ENCODE results near the gene COL11A2. TPM values are rescaled to one million over a fixed set of nuclear protein-coding genes. Genes with fewer than 3 reads are reported as not detected.

The COL11A2 gene
- total and polyA plus RNA-seq, 7 donors = 0.16 to 1.4 (median 0.50) TPM; not detected in 3

DNA sequence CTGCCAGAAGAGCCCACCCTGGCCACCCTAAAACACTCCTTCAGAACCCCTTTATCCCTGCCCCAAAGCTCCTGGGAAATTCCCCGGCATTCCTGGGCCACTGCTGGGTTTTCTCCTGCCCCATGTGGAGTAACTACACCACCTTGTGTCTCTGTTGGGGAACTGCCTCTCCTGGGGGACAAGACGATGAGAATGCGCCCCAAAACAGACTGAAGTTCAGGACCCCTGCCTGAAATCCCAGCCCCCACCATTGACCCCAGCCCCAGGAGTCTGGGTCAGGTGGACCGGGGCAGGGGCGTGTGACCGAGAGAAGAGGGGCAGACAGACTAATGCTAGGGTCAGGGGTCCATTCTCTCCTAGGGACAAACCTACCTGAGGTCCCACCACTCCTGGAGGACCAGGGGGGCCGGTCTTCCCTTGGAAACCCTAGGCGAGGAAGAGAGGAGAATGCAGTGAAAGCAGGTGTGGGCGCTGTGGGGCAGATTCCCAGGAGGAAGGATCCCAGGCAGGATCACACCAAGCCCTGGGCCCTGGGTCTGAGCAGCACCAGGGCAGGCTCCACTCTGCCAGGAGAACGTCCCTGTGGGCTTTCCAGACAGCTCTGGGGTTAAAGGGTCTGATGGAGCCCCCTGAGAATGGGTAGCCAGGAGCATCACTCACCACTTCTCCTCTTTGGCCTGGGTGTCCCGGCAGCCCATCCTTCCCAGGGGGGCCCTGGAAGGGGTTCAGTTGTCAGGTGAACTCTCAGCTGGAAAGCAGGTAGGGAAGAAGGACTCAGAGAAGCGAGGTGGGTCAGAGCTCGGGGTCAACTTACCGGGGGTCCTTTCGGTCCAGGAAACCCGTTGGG, 19.4 kb downstream of the COL11A2 start:
- WGBS, 2 donors = 30 to 60% methylated on average over 16 of the region's 16 CpGs
- DNase-seq = no peak
- intact Hi-C loops (cut with DNase I) = no loop called here
- Histone ChIP-seq H3K27me3 (no peaks in the 10 kb centered on the region), H3K4me3 (no peak overlapping the region), H3K36me3 (no peaks in the 10 kb centered on the region), H3K4me1 (no peaks in the 10 kb centered on the region), H3K27ac (no peak overlapping the region), H3K9me3 (no peaks in the 10 kb centered on the region)
- TF ChIP-seq EP300 (IDR thresholded peaks at IDR 0.05) = no peak
- TF ChIP-seq, protein P1, sequence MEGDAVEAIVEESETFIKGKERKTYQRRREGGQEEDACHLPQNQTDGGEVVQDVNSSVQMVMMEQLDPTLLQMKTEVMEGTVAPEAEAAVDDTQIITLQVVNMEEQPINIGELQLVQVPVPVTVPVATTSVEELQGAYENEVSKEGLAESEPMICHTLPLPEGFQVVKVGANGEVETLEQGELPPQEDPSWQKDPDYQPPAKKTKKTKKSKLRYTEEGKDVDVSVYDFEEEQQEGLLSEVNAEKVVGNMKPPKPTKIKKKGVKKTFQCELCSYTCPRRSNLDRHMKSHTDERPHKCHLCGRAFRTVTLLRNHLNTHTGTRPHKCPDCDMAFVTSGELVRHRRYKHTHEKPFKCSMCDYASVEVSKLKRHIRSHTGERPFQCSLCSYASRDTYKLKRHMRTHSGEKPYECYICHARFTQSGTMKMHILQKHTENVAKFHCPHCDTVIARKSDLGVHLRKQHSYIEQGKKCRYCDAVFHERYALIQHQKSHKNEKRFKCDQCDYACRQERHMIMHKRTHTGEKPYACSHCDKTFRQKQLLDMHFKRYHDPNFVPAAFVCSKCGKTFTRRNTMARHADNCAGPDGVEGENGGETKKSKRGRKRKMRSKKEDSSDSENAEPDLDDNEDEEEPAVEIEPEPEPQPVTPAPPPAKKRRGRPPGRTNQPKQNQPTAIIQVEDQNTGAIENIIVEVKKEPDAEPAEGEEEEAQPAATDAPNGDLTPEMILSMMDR (IDR thresholded peaks at IDR 0.05) = peak; percentile 11 to 54 (median 33)
- no peak for TF ChIP-seq POLR2A (IDR thresholded peaks at IDR 0.05)
- TF ChIP-seq POLR2AphosphoS5 (IDR thresholded peaks at IDR 0.05) = no peak

DNA sequence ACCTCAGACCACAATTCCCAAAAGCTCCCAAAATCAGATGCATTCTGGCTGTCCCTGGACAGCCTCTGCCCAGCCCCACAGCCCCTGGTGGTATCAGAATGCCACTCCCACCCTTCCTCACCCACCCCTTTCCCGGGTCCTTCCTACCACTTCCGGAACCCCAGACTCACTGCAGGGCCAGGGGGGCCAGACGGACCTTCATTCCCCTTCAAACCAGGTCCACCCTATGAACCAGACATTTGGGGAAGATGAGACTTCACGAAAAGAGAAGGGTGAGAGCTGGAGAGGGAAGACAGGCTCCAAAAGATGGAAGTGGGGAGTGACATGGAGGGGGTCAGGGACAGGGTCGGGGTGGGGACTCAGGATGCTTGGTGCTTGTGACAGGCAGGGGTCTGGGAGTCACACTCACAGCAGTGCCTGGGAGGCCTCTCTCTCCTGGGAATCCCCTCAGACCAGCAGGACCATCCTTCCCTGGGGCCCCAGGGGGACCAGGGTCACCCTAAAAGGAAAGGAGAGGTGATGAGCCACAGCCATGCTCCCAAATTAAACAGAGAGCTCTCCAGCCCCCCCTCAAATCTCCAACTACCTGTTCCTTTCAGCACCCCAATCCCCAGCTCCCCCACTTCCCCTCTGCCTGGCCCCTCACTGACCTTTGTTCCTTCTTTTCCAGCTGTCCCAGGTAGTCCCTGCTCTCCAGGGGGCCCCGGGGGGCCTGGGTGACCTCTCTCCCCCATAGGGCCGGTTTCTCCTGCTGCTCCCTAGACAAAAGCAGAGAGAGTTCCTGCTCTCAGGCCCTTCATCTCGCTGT, 20.2 kb downstream of the COL11A2 start:
- H3K27me3 ChIP-seq = no peaks in the 10 kb centered on the region
- WGBS, 2 donors = 47 to 74% methylated on average over 8 of the region's 8 CpGs
- no peaks in the 10 kb centered on the region for H3K4me1 ChIP-seq
- H3K4me3 ChIP-seq = no peak overlapping the region
- DNase-seq = no peak
- H3K27ac ChIP-seq = no peak overlapping the region
- no peak for TF ChIP-seq POLR2AphosphoS5 (IDR thresholded peaks at IDR 0.05)
- TF ChIP-seq, protein P1 (IDR thresholded peaks at IDR 0.05) = no peak
- no peak for TF ChIP-seq POLR2A (IDR thresholded peaks at IDR 0.05)
- TF ChIP-seq EP300 (IDR thresholded peaks at IDR 0.05) = no peak
- intact Hi-C loops (cut with DNase I) = no loop called here
- H3K36me3 ChIP-seq = no peaks in the 10 kb centered on the region
- no peaks in the 10 kb centered on the region for H3K9me3 ChIP-seq

DNA sequence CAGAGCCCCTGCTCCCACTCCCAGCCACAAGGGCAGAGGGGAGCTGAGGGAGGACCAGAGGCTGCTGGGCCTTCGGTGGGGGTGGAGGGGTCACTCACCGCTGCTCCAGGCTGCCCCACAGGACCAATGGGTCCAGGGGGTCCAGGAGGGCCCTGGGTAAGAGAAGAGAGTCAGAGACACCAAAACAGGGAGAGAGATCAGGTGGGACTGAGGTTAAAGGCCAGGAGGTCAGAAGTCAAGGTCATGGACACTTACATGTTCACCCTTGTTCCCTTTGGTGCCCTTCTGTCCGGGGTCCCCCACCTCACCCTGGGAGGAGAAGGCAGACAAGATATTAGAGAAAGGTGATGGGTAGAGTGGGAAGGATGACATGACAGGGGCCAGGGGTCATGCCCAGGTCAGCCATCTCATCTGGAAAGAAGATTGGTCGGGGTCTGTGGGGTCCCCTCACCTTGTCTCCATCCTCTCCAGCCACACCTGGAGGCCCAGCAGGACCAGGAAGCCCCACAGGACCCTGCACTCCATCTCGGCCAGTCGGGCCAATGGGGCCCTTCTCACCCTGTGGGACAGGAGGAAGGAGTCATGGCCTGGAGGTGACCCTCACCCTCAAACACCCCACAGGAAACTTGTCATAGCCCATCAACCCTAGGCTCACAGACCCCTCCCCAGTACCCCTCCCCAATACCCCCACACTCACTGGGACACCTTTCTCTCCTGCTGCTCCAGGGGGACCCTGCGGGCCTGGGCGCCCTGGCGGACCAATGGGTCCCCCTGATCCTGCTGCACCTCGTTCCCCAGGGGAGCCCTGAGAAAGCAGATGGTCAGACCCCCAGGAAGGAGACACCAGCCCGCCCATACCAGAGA, 21.0 kb downstream of the COL11A2 start:
- WGBS, 2 donors = 81 to 85% methylated on average over 11 of the region's 11 CpGs
- H3K36me3 ChIP-seq = no peaks in the 10 kb centered on the region
- no peak overlapping the region for H3K4me3 ChIP-seq
- DNase-seq = peak; percentile 43
- no peaks in the 10 kb centered on the region for H3K27me3 ChIP-seq
- H3K9me3 ChIP-seq = no peaks in the 10 kb centered on the region
- intact Hi-C loops (cut with DNase I) = no loop called here
- TF ChIP-seq, protein P1 (IDR thresholded peaks at IDR 0.05) = no peak
- TF ChIP-seq POLR2A (IDR thresholded peaks at IDR 0.05) (no peak), EP300 (IDR thresholded peaks at IDR 0.05) (no peak)
- no peak overlapping the region for H3K27ac ChIP-seq
- H3K4me1 ChIP-seq = no peaks in the 10 kb centered on the region

DNA sequence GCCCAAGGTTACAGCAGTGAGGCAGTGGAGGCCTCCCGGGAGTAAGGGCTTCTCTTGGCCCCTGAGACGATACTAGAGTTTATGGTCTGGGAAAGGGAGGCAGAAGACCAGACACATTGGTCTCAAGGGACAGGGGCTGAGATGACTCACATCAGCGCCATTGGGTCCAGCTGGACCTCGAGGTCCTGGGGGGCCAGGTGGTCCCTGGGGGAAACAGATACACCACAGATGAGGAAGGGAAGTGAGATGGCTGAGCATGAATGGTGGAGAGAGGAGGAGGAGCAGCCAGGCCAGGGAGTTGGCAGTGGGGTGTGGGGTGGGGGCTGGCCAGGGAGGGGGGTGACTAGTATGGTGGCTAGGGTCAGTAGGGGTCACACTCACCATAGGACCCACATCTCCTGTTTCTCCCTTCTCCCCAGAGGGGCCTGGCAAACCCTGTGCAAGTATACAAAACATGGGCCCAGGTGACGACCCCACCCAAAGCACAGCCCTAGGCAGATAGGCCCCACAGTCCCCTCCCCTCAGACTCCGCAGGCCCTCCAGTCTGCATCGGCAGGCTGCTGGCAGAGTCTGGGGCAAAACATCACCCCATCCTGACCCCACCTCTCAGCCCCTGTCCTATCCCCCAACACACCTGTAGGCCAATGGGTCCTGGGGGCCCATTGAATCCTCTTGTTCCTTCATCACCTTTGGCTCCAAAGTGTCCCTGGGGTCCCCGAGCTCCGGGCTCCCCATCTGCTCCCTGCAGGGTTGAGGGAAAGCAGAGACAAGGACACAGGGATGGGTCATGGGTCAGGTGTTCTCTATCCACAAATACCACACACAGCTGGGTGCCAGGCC, 21.9 kb downstream of the COL11A2 start:
- intact Hi-C loops (cut with DNase I) = no loop called here
- H3K4me1 ChIP-seq = no peaks in the 10 kb centered on the region
- no peaks in the 10 kb centered on the region for H3K9me3 ChIP-seq
- WGBS, 2 donors = 76 to 80% methylated on average over 9 of the region's 9 CpGs
- no peaks in the 10 kb centered on the region for H3K27me3 ChIP-seq
- DNase-seq = peak; percentile 46
- H3K27ac ChIP-seq = no peak overlapping the region
- no peak for TF ChIP-seq POLR2A (IDR thresholded peaks at IDR 0.05)
- TF ChIP-seq EP300 (IDR thresholded peaks at IDR 0.05) = no peak
- TF ChIP-seq, protein P1 (IDR thresholded peaks at IDR 0.05) = no peak
- no peaks in the 10 kb centered on the region for H3K36me3 ChIP-seq
- no peak overlapping the region for H3K4me3 ChIP-seq
